H9 (cell line): ENCODE results near the gene C10orf143. TPM values are rescaled to one million over a fixed set of nuclear protein-coding genes. Genes with fewer than 3 reads are reported as not detected.
A peak's percentile ranks its signal among the peaks of the same experiment; 100 is the strongest.

Experiments used
- DNase-seq: peaks from one replicate; pipeline ENCODE4 v3.0.0-alpha.2; 2017
- H2AFZ ChIP-seq: one replicate; pipeline ENCODE4 v1.6.1; 2013; ENCODE audit warnings: mild to moderate bottlenecking, low read length, control low read depth, moderate library complexity
- H2AK5ac ChIP-seq: 2 replicates; pipeline ENCODE4 v1.6.1; 2013; ENCODE audit warnings: low read length, control low read depth, mixed read lengths; ENCODE audit not compliant: insufficient read length
- H2BK120ac ChIP-seq: one replicate; pipeline ENCODE4 v1.6.1; 2013; ENCODE audit warnings: low read depth, mild to moderate bottlenecking, low read length, control low read depth, inconsistent platforms; ENCODE audit not compliant: poor library complexity, severe bottlenecking
- H2BK12ac ChIP-seq: 2 replicates; pipeline ENCODE4 v1.6.1; 2013; ENCODE audit warnings: low read length, control low read depth, mixed read lengths, low read depth; ENCODE audit not compliant: insufficient read length
- H2BK15ac ChIP-seq: 2 replicates; pipeline ENCODE4 v1.6.1; 2013; ENCODE audit warnings: low read depth, low read length, control low read depth
- H2BK20ac ChIP-seq: one replicate; pipeline ENCODE4 v1.6.1; 2013; ENCODE audit warnings: low read depth, mild to moderate bottlenecking, low read length, control low read depth, inconsistent platforms; ENCODE audit not compliant: poor library complexity, severe bottlenecking
- H2BK5ac ChIP-seq: 2 replicates; pipeline ENCODE4 v1.6.1; 2013; ENCODE audit warnings: low read length, control low read depth, mixed read lengths; ENCODE audit not compliant: insufficient read length
- H3K14ac ChIP-seq: 2 replicates; pipeline ENCODE4 v1.6.1; 2013; ENCODE audit warnings: low read length, control low read depth; ENCODE audit not compliant: insufficient read depth
- H3K18ac ChIP-seq: 2 replicates; pipeline ENCODE4 v1.6.1; 2013; ENCODE audit warnings: low read depth, mild to moderate bottlenecking, mixed read lengths, low read length, control low read depth; ENCODE audit not compliant: insufficient read length
- H3K23ac ChIP-seq: 2 replicates; pipeline ENCODE4 v1.6.1; 2013; ENCODE audit warnings: low read length, control low read depth, mixed read lengths, low read depth; ENCODE audit not compliant: insufficient read length
- H3K23me2 ChIP-seq: 2 replicates; pipeline ENCODE4 v1.6.1; 2013; ENCODE audit warnings: low read depth, mild to moderate bottlenecking, mixed read lengths, low read length, control low read depth; ENCODE audit not compliant: insufficient read length, poor library complexity, severe bottlenecking
- H3K27ac ChIP-seq: 2 replicates; pipeline ENCODE4 v1.5.1; 2013; ENCODE audit warnings: low read length, control low read depth, mixed read lengths, low read depth; ENCODE audit not compliant: insufficient read length
- H3K27me3 ChIP-seq: 2 replicates; pipeline ENCODE4 v1.6.1; 2013; ENCODE audit warnings: low read length, control low read depth, inconsistent platforms; ENCODE audit not compliant: insufficient read depth
- H3K4ac ChIP-seq: 2 replicates; pipeline ENCODE4 v1.6.1; 2013; ENCODE audit warnings: low read depth, mild to moderate bottlenecking, control low read depth, inconsistent platforms, low read length, moderate library complexity
- H3K4me1 ChIP-seq: 2 replicates; pipeline ENCODE4 v1.6.1; 2013; ENCODE audit warnings: low read length, control low read depth, inconsistent platforms; ENCODE audit not compliant: insufficient read depth
- H3K4me2 ChIP-seq: 2 replicates; pipeline ENCODE4 v1.6.1; 2013; ENCODE audit warnings: low read length, control low read depth, mixed read lengths; ENCODE audit not compliant: insufficient read length, insufficient read depth
- H3K56ac ChIP-seq: 2 replicates; pipeline ENCODE4 v1.6.1; 2013; ENCODE audit warnings: low read depth, mild to moderate bottlenecking, mixed read lengths, low read length, control low read depth; ENCODE audit not compliant: insufficient read length
- H3K79me1 ChIP-seq: 2 replicates; pipeline ENCODE4 v1.6.1; 2013; ENCODE audit warnings: low read depth, mild to moderate bottlenecking, moderate library complexity, low read length, control low read depth, inconsistent platforms; ENCODE audit not compliant: insufficient read depth, poor library complexity, severe bottlenecking
- H3K79me2 ChIP-seq: 2 replicates; pipeline ENCODE4 v1.6.1; 2013; ENCODE audit warnings: low read length, control low read depth, inconsistent platforms; ENCODE audit not compliant: insufficient read depth
- H3K9ac ChIP-seq: 2 replicates; pipeline ENCODE4 v1.6.1; 2013; ENCODE audit warnings: low read length, control low read depth, mixed read lengths; ENCODE audit not compliant: insufficient read length; ENCODE audit errors: extremely low read depth
- H3K9me3 ChIP-seq: one replicate; pipeline ENCODE4 v1.6.1; 2013; ENCODE audit warnings: low read depth, low read length, inconsistent platforms; ENCODE audit not compliant: control insufficient read depth
- H3T11ph ChIP-seq: one replicate; pipeline ENCODE4 v1.6.1; 2013; ENCODE audit warnings: mild to moderate bottlenecking, low read length, control low read depth, inconsistent platforms
- H4K20me1 ChIP-seq: one replicate; pipeline ENCODE4 v1.6.1; 2013; ENCODE audit not compliant: control insufficient read depth, insufficient read length, insufficient read depth
- H4K5ac ChIP-seq: 2 replicates; pipeline ENCODE4 v1.6.1; 2013; ENCODE audit warnings: low read depth, mild to moderate bottlenecking, mixed read lengths, low read length, control low read depth; ENCODE audit not compliant: insufficient read length
- H4K8ac ChIP-seq: replicated peaks from 2 replicates; pipeline ENCODE4 v1.6.1; 2013; ENCODE audit warnings: low read length, control low read depth, mixed read lengths, low read depth; ENCODE audit not compliant: insufficient read length
- H4K91ac ChIP-seq: 2 replicates; pipeline ENCODE4 v1.6.1; 2013; ENCODE audit warnings: low read depth, mild to moderate bottlenecking, moderate library complexity, mixed read lengths, low read length, control low read depth; ENCODE audit not compliant: insufficient read length
- H3K27ac Mint-ChIP-seq, 3 experiments: 2 replicates in 2 of 3; 3 replicates in 1 of 3; pipeline ENCODE4 v1.8.0; 2020 to 2021; ENCODE audit warnings: mixed read lengths in 3 of 3, mild to moderate bottlenecking in 1 of 3, moderate library complexity in 1 of 3
- H3K27me3 Mint-ChIP-seq: 2 replicates; pipeline ENCODE4 v1.8.0; 2021; ENCODE audit warnings: low read depth, mild to moderate bottlenecking, moderate library complexity, mixed read lengths
- H3K36me3 Mint-ChIP-seq, 3 experiments: 2 replicates in 2 of 3; 3 replicates in 1 of 3; pipeline ENCODE4 v1.8.0; 2020 to 2021; ENCODE audit warnings: low read depth in 3 of 3, mixed read lengths in 3 of 3; ENCODE audit not compliant: insufficient read depth in 1 of 3
- H3K4me1 Mint-ChIP-seq, 2 experiments: 2 replicates each; pipeline ENCODE4 v1.8.0; 2020; ENCODE audit warnings: mixed read lengths in 2 of 2
- H3K4me3 Mint-ChIP-seq, 2 experiments: 2 replicates in 1 of 2; 3 replicates in 1 of 2; pipeline ENCODE4 v1.8.0; 2020 to 2021; ENCODE audit warnings: mild to moderate bottlenecking in 2 of 2, mixed read lengths in 2 of 2, moderate library complexity in 1 of 2
- H3K9me3 Mint-ChIP-seq, 2 experiments: 2 replicates in 1 of 2; 3 replicates in 1 of 2; pipeline ENCODE4 v1.8.0; 2020; ENCODE audit warnings: mild to moderate bottlenecking in 2 of 2, mixed read lengths in 2 of 2, moderate library complexity in 1 of 2
- WGBS: extraction: QIAGEN DNeasy Blood & Tissue Kit; methylation state at CpG from one replicate; pipeline ENCODE4 v1.1.7; 2013; ENCODE audit warnings: missing lambda C conversion rate, low lambda C conversion rate, mixed read lengths; ENCODE audit not compliant: insufficient read length; ENCODE audit errors: extremely low coverage; 5-methylcytosine and 5-hydroxymethylcytosine counted together
- total RNA-seq: library from RNA; stranded (reverse); gene quantifications from 2 replicates; pipeline ENCODE4 v1.2.1, GENCODE V29; 2021
- TF ChIP-seq, protein P1 (sequence below): fragments of 200-600 bp; sonication (generic); conservative IDR thresholded peaks from 3 replicates; pipeline ENCODE4 v1.8.0; 2021; ENCODE audit warnings: antibody characterized with exemption, mild to moderate bottlenecking

The C10orf143 gene
- total RNA-seq, 1 experiment from 2014 or later: 0.94 TPM

DNA sequence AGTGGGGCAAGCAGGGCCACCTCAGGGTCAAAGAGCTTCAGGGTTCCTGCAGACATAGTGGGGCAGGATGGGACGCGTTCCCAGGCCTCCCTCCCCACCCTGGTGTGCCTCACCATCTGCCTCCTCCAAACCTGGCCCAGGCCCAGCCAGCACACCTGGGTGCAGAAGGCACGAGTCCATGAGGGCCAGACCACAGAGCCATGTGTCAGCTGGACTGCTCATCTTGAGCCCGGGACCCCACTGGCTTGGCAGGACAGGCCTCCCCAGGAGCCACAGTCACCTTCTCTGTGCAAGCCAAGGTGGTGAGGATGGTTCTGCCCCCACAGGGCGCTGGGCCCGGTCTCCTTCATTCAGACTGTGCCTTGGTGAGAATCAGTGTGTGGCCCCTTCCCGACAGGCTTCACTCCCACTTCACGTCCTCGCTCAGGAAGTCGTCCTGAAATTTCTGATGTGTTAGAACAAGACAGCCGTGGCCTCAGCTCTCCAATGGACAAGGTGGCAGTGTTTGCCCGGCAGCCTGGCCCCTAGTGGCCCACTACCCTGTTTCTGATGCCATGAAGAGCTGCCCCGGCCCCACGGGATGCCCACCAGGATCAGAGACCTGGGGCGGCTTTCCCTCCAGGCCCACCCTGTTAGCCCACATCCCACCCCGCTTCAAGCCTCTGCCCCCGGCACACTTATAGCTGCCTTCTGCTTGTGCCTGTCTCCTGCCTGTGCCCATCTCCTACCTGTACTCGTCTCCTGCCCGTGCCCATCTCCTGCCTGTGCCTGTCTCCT lies 87.0 kb downstream of the C10orf143 start:
- Histone ChIP-seq H3K56ac (no peak overlapping the region), H4K20me1 (no peaks in the 10 kb centered on the region), H3K4me1 (no peaks in the 10 kb centered on the region), H2BK5ac (no peak overlapping the region), H2BK20ac (no peak overlapping the region), H3T11ph (no peak overlapping the region), H4K5ac (no peak overlapping the region), H3K9ac (no peak overlapping the region), H3K9me3 (no peaks in the 10 kb centered on the region), H2AFZ (no peak overlapping the region), H3K27me3 (no peaks in the 10 kb centered on the region), H3K14ac (no peak overlapping the region; the same call in 1 of the 2 replicates), H3K27ac (no peak overlapping the region), H3K79me1 (no peaks in the 10 kb centered on the region), H3K4ac (no peak overlapping the region), H4K91ac (no peak overlapping the region), H3K23ac (no peak overlapping the region), H2BK120ac (no peak overlapping the region), H2AK5ac (no peak overlapping the region), H2BK15ac (no peak overlapping the region), H2BK12ac (no peak overlapping the region), H3K4me2 (no peak overlapping the region), H3K79me2 (no peaks in the 10 kb centered on the region), H3K18ac (no peak overlapping the region), H3K23me2 (no peaks in the 10 kb centered on the region), H4K8ac (no peak overlapping the region)
- H3K9me3 Mint-ChIP-seq: no peaks in the 10 kb centered on the region; a peak in 1 of 5 replicates
- H3K4me1 Mint-ChIP-seq: no peaks in the 10 kb centered on the region
- H3K4me3 Mint-ChIP-seq: no peak overlapping the region
- WGBS: no CpG with 5 or more reads among the region's 19 CpGs
- H3K27ac Mint-ChIP-seq: no peak overlapping the region
- DNase-seq: peak; percentile 23
- TF ChIP-seq, protein P1, sequence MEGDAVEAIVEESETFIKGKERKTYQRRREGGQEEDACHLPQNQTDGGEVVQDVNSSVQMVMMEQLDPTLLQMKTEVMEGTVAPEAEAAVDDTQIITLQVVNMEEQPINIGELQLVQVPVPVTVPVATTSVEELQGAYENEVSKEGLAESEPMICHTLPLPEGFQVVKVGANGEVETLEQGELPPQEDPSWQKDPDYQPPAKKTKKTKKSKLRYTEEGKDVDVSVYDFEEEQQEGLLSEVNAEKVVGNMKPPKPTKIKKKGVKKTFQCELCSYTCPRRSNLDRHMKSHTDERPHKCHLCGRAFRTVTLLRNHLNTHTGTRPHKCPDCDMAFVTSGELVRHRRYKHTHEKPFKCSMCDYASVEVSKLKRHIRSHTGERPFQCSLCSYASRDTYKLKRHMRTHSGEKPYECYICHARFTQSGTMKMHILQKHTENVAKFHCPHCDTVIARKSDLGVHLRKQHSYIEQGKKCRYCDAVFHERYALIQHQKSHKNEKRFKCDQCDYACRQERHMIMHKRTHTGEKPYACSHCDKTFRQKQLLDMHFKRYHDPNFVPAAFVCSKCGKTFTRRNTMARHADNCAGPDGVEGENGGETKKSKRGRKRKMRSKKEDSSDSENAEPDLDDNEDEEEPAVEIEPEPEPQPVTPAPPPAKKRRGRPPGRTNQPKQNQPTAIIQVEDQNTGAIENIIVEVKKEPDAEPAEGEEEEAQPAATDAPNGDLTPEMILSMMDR: no peak
- no peaks in the 10 kb centered on the region for H3K36me3 Mint-ChIP-seq
- peaks cover 7% of the 10 kb centered on the region for H3K27me3 Mint-ChIP-seq
